OCI-LY3 (cell line): ENCODE data around the gene MYO5A.
"Not testable (repeated sequence)": the region's sequence is repeated elsewhere in the genome, so short reads cannot be mapped to it uniquely, and the experiment has no call there.

Experiments
- H2AFZ ChIP-seq: fragments of 200-600, 300-600 bp; shearing (Covaris generic); 2 replicates; pipeline ENCODE4 v1.6.0; 2014; ENCODE audit warnings: antibody characterized with exemption, low read depth, low read length
- H3K27ac ChIP-seq: fragments of 200-600, 300-600 bp; sonication (generic); 2 replicates; pipeline ENCODE4 v1.5.1; 2014; ENCODE audit warnings: mild to moderate bottlenecking, low read length, moderate library complexity, mixed read lengths
- H3K27me3 ChIP-seq: fragments of 200-600, 300-600 bp; sonication (generic); 2 replicates; pipeline ENCODE4 v1.6.1; 2014; ENCODE audit warnings: low read depth, low read length, mixed read lengths
- H3K36me3 ChIP-seq: fragments of 200-600, 300-600 bp; sonication (generic); replicated peaks from 2 replicates; pipeline ENCODE3; 2014; ENCODE audit warnings: low read depth, low read length, mixed read lengths
- H3K4me1 ChIP-seq: fragments of 300-600, 200-600 bp; sonication (generic); 2 replicates; pipeline ENCODE4 v1.6.1; 2014; ENCODE audit warnings: low read length, mixed read lengths
- H3K4me2 ChIP-seq: fragments of 200-600, 300-600 bp; sonication (generic); 2 replicates; pipeline ENCODE4 v1.6.1; 2014; ENCODE audit warnings: low read length, mixed read lengths
- H3K4me3 ChIP-seq: fragments of 300-600, 200-600 bp; sonication (generic); 2 replicates; pipeline ENCODE4 v1.5.1; 2014; ENCODE audit warnings: antibody characterized with exemption, mild to moderate bottlenecking, low read length, moderate library complexity
- H3K79me2 ChIP-seq: fragments of 300-600, 200-600 bp; shearing (Covaris generic); 2 replicates; pipeline ENCODE4 v1.6.1; 2014; ENCODE audit warnings: mild to moderate bottlenecking, low read length, mixed read lengths
- H3K9ac ChIP-seq: fragments of 300-600, 200-600 bp; shearing (Covaris generic); 2 replicates; pipeline ENCODE4 v1.6.0; 2014; ENCODE audit warnings: mild to moderate bottlenecking, low read length, moderate library complexity
- H3K9me3 ChIP-seq: fragments of 200-600, 300-600 bp; shearing (Covaris generic); 2 replicates; pipeline ENCODE4 v1.6.1; 2014; ENCODE audit warnings: low read length, mixed read lengths; ENCODE audit not compliant: insufficient read depth
- H4K20me1 ChIP-seq: fragments of 200-600, 300-600 bp; sonication (generic); 2 replicates; pipeline ENCODE4 v1.6.1; 2016; ENCODE audit warnings: low read length, mixed read lengths; ENCODE audit not compliant: insufficient read depth
- EZH2phosphoT487 ChIP-seq: fragments of 200-600 bp; shearing (Covaris generic); IDR thresholded peaks from 2 replicates; pipeline ENCODE4 v1.6.1; 2018; ENCODE audit warnings: antibody characterized with exemption, mixed run types, low read depth
- TF ChIP-seq, protein P1 (sequence below): fragments of 200-600, 300-600 bp; sonication (generic); IDR thresholded peaks from 2 replicates; pipeline ENCODE4 v1.5.1; 2014; ENCODE audit warnings: antibody characterized with exemption, low read length, low read depth

MYO5A gene

DNA sequence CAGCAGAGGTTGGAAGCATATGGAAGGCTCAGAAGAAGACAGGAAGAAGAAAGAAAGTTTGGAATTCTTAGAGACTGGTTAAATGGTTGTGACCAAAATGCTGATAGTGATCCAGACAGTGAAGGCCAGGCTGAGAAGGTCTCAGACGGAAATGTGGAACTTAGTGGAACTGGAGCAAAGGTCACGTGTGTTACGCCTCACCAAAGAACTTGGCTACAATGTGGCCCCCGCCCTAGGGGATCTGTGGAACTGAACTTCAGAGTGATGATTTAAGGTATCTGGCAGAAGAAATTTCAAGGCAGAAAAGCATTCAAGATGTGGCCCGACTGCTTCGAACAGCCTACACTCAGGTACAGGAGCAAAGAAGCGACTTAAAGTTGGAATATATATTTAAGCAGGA lies 83.1 kb downstream of the MYO5A start:
- Histone ChIP-seq H3K27me3 (no peaks in the 10 kb centered on the region), H3K27ac (no peak overlapping the region), H3K4me3 (no peak overlapping the region), H3K9ac (no peak overlapping the region), H3K4me1 (peaks cover 14% of the 10 kb centered on the region), H3K36me3 (no peaks in the 10 kb centered on the region), H2AFZ (no peak overlapping the region), H3K9me3 (no peaks in the 10 kb centered on the region), H4K20me1 (peaks cover 5% of the 10 kb centered on the region), H3K79me2 (peaks cover 58% of the 10 kb centered on the region), H3K4me2 (no peak overlapping the region)
- TF ChIP-seq, protein P1, sequence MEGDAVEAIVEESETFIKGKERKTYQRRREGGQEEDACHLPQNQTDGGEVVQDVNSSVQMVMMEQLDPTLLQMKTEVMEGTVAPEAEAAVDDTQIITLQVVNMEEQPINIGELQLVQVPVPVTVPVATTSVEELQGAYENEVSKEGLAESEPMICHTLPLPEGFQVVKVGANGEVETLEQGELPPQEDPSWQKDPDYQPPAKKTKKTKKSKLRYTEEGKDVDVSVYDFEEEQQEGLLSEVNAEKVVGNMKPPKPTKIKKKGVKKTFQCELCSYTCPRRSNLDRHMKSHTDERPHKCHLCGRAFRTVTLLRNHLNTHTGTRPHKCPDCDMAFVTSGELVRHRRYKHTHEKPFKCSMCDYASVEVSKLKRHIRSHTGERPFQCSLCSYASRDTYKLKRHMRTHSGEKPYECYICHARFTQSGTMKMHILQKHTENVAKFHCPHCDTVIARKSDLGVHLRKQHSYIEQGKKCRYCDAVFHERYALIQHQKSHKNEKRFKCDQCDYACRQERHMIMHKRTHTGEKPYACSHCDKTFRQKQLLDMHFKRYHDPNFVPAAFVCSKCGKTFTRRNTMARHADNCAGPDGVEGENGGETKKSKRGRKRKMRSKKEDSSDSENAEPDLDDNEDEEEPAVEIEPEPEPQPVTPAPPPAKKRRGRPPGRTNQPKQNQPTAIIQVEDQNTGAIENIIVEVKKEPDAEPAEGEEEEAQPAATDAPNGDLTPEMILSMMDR = no peak
- no peak for TF ChIP-seq EZH2phosphoT487

DNA sequence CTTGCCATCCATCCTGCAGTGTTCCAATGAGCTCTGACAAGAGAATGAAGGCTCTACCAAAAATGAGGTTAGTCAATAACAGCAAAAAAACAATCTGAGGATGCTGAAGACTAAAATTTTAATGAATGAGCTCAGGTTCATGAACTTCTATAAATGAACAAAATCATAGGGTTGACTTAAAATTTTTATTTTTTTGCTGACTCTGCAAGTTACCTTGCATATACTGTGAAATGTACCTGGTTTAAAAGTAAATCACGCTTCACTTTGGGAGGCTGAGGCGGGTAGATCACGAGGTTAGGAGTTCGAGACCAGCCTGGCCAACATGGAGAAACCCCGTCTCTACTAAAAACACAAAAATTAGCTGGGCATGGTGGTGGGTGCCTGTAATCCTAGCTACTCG lies 85.5 kb downstream of the MYO5A start:
- not testable (repeated sequence) for H3K27ac ChIP-seq, H3K9me3 ChIP-seq, H2AFZ ChIP-seq, H3K9ac ChIP-seq, H3K4me2 ChIP-seq, H4K20me1 ChIP-seq, H3K4me3 ChIP-seq, H3K27me3 ChIP-seq, H3K36me3 ChIP-seq
- H3K79me2 ChIP-seq = peaks cover 65% of the 10 kb centered on the region
- peaks cover 14% of the 10 kb centered on the region for H3K4me1 ChIP-seq

DNA sequence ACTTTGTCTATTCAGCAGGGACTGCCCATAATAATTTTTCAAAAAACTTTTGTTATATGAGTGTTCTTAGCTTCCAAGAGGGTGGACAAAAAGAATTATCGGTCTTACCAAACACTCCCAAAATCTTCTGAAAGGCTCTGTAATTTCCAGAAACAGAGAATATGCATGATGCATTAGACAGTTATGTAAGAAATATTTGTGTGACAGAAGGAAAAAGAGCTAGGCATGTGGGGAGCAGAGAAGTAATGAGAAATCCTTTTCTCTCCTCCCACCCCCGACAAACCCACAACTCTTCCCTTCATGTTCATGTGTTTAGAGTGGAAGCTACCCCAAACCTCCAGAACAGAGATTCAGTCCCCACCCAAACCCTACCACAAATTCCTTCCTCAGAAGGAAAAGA lies 86.8 kb downstream of the MYO5A start:
- Histone ChIP-seq H3K9ac (no peak overlapping the region), H3K79me2 (peaks cover 76% of the 10 kb centered on the region), H2AFZ (no peak overlapping the region), H3K27ac (no peak overlapping the region), H3K36me3 (peaks cover 3% of the 10 kb centered on the region), H4K20me1 (peaks cover 12% of the 10 kb centered on the region), H3K4me1 (peaks cover 14% of the 10 kb centered on the region), H3K4me2 (no peak overlapping the region), H3K27me3 (no peaks in the 10 kb centered on the region), H3K9me3 (no peaks in the 10 kb centered on the region), H3K4me3 (no peak overlapping the region)
- TF ChIP-seq, protein P1 = no peak

DNA sequence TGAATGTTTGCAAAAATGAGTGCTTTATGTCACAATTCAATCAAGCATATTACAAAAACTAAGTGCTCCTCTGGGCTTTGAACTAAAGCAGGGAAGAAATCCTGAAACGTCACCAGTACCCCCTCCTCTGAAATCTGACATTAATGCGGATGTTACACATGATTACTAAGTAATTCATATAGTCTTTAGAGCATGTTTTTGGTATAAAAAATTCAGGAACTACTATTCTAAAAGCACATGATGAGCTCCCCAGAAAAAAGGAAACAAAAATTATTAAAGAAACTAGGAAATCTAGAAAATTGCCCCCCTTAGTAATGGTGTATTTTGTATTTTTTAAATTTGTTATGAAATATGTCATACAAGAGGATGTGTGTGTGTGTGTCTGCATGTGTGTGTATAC lies 87.7 kb downstream of the MYO5A start:
- H3K9me3 ChIP-seq = no peaks in the 10 kb centered on the region
- H3K4me2 ChIP-seq = no peak overlapping the region
- H3K27ac ChIP-seq = no peak overlapping the region
- H3K4me3 ChIP-seq = no peak overlapping the region
- no peaks in the 10 kb centered on the region for H3K27me3 ChIP-seq
- no peak overlapping the region for H2AFZ ChIP-seq
- TF ChIP-seq, protein P1 = no peak
- no peak for TF ChIP-seq EZH2phosphoT487
- no peak overlapping the region for H3K9ac ChIP-seq
- peaks cover 15% of the 10 kb centered on the region for H4K20me1 ChIP-seq
- H3K79me2 ChIP-seq = peaks cover 81% of the 10 kb centered on the region
- peaks cover 14% of the 10 kb centered on the region for H3K4me1 ChIP-seq
- peaks cover 3% of the 10 kb centered on the region for H3K36me3 ChIP-seq

DNA sequence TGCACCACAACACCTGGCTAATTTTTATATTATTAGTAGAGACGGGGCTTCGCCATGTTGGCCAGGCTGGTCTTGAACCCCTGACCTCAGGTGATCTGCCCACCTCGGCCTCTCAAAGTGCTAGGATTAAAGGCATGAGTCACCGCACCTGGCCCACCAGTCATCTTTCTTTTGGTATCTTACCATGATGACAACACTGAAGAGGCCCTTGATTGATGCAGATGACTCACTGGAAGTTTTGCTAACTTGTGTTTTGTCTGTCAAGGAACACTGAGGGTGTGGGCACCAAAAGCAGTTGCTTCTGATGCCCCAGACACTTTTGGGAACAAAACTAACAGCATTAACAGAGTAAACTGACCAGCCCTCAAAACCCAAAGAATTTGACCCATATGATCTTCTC lies 88.3 kb downstream of the MYO5A start:
- no peak overlapping the region for H3K4me2 ChIP-seq
- H3K27me3 ChIP-seq = no peaks in the 10 kb centered on the region
- H4K20me1 ChIP-seq = peaks cover 15% of the 10 kb centered on the region
- TF ChIP-seq, protein P1 = no peak
- H3K4me3 ChIP-seq = no peak overlapping the region
- no peak overlapping the region for H3K27ac ChIP-seq
- peaks cover 3% of the 10 kb centered on the region for H3K36me3 ChIP-seq
- H3K4me1 ChIP-seq = peaks cover 14% of the 10 kb centered on the region
- H3K79me2 ChIP-seq = peaks cover 81% of the 10 kb centered on the region
- no peak overlapping the region for H2AFZ ChIP-seq
- H3K9me3 ChIP-seq = no peaks in the 10 kb centered on the region
- no peak overlapping the region for H3K9ac ChIP-seq
